CD14-positive monocyte (primary cell): ENCODE results near the gene ZDHHC14. TPM values are rescaled to one million over a fixed set of nuclear protein-coding genes. Genes with fewer than 3 reads are reported as not detected.

ENCODE experiments used
- DNase-seq, 3 donors: peaks; one replicate each; pipeline ENCODE4 v3.0.0-alpha.2; 2011 to 2022
- H2AFZ ChIP-seq: 2 replicates; pipeline ENCODE4 v1.6.0; 2012; ENCODE audit warnings: mild to moderate bottlenecking, low read depth, low read length, inconsistent platforms; ENCODE audit not compliant: insufficient read depth, poor library complexity, severe bottlenecking
- H3K27ac ChIP-seq, 2 donors: 1 replicate in 1 of 2; 2 replicates in 1 of 2; pipeline ENCODE4 v1.5.1; 2012 to 2013; ENCODE audit warnings: low read length in 2 of 2, control low read depth in 1 of 2, inconsistent platforms in 1 of 2, low read depth in 1 of 2, mild to moderate bottlenecking in 1 of 2
- H3K27me3 ChIP-seq, 2 donors: one replicate each; pipeline versions ENCODE4 v1.6.0 to v1.6.1; 2011 to 2013; ENCODE audit warnings: low read length in 2 of 2; ENCODE audit not compliant: control insufficient read depth in 2 of 2, insufficient read depth in 2 of 2
- H3K36me3 ChIP-seq, 2 donors: replicated peaks in 1 of 2; 1 replicate in 1 of 2; 2 replicates in 1 of 2; pipeline versions ENCODE4 v1.5.1 to v1.6.1; 2012 to 2013; ENCODE audit warnings: low read length in 2 of 2, control low read depth in 1 of 2, inconsistent platforms in 1 of 2, mild to moderate bottlenecking in 1 of 2; ENCODE audit not compliant: insufficient read depth in 2 of 2, control insufficient read depth in 1 of 2
- H3K4me1 ChIP-seq, 2 donors: 1 replicate in 1 of 2; 2 replicates in 1 of 2; pipeline versions ENCODE4 v1.5.1 to v1.6.1; 2012 to 2013; ENCODE audit warnings: low read length in 2 of 2, control low read depth in 1 of 2, inconsistent platforms in 1 of 2, mild to moderate bottlenecking in 1 of 2, moderate library complexity in 1 of 2; ENCODE audit not compliant: insufficient read depth in 2 of 2, control insufficient read depth in 1 of 2
- H3K4me2 ChIP-seq: replicated peaks from 2 replicates; pipeline ENCODE3; 2012; ENCODE audit warnings: low read length, moderate library complexity, mild to moderate bottlenecking; ENCODE audit not compliant: poor library complexity, severe bottlenecking; ENCODE audit errors: extremely low read depth
- H3K4me3 ChIP-seq, 3 experiments: fragments of 200-600 bp in 1 of 3; sonication (generic) in 1 of 3; replicated peaks in 1 of 3; 1 replicate in 2 of 3; 2 replicates in 1 of 3; pipeline ENCODE4 v1.5.1; 2011 to 2013; ENCODE audit warnings: low read length in 3 of 3, mild to moderate bottlenecking in 3 of 3, control low read depth in 2 of 3, low read depth in 2 of 3, inconsistent platforms in 1 of 3, moderate library complexity in 1 of 3
- H3K79me2 ChIP-seq: 2 replicates; pipeline ENCODE4 v1.6.0; 2012; ENCODE audit warnings: mild to moderate bottlenecking, control low read depth, inconsistent platforms, low read length, moderate library complexity; ENCODE audit not compliant: insufficient read depth
- H3K9ac ChIP-seq: 2 replicates; pipeline ENCODE4 v1.6.0; 2017; ENCODE audit warnings: low read length, mild to moderate bottlenecking; ENCODE audit not compliant: insufficient read depth, poor library complexity, severe bottlenecking
- H3K9me3 ChIP-seq, 2 donors: replicated peaks in 1 of 2; 1 replicate in 1 of 2; 2 replicates in 1 of 2; pipeline versions ENCODE4 v1.5.1 to v1.6.1; 2012 to 2013; ENCODE audit warnings: low read length in 2 of 2, control low read depth in 1 of 2; ENCODE audit not compliant: control insufficient read depth in 1 of 2, insufficient read depth in 1 of 2
- H4K20me1 ChIP-seq: 2 replicates; pipeline ENCODE4 v1.6.0; 2012; ENCODE audit warnings: mild to moderate bottlenecking, low read length, control low read depth, moderate library complexity; ENCODE audit not compliant: insufficient read depth
- H3K27ac Mint-ChIP-seq, 7 donors: one replicate each; pipeline ENCODE4 v1.8.0; 2020; ENCODE audit warnings: mild to moderate bottlenecking in 7 of 7, mixed read lengths in 7 of 7, moderate library complexity in 6 of 7, inconsistent platforms in 2 of 7
- H3K27me3 Mint-ChIP-seq, 3 donors: one replicate each; pipeline ENCODE4 v1.8.0; 2021 to 2022; ENCODE audit warnings: low read depth in 3 of 3, mild to moderate bottlenecking in 3 of 3, mixed read lengths in 3 of 3, moderate library complexity in 3 of 3, inconsistent platforms in 1 of 3
- H3K36me3 Mint-ChIP-seq, 2 donors: one replicate each; pipeline ENCODE4 v1.8.0; 2020; ENCODE audit warnings: mixed read lengths in 2 of 2, inconsistent platforms in 1 of 2, mild to moderate bottlenecking in 1 of 2
- H3K4me1 Mint-ChIP-seq: one replicate; pipeline ENCODE4 v1.8.0; 2020; ENCODE audit warnings: mild to moderate bottlenecking, mixed read lengths
- H3K4me3 Mint-ChIP-seq, 2 donors: one replicate each; pipeline ENCODE4 v1.8.0; 2020; ENCODE audit warnings: mild to moderate bottlenecking in 2 of 2, mixed read lengths in 2 of 2, moderate library complexity in 1 of 2
- H3K9me3 Mint-ChIP-seq, 7 donors: one replicate each; pipeline ENCODE4 v1.8.0; 2020 to 2022; ENCODE audit warnings: mixed read lengths in 7 of 7, mild to moderate bottlenecking in 6 of 7, moderate library complexity in 6 of 7, inconsistent platforms in 2 of 7
- WGBS: methylation state at CpG from one replicate; pipeline ENCODE4 v1.1.5; 2013; ENCODE audit warnings: missing lambda C conversion rate; ENCODE audit not compliant: insufficient coverage; 5-methylcytosine and 5-hydroxymethylcytosine counted together
- intact Hi-C, 2 donors: fragments of 100-400 bp; cut with micrococcal nuclease; formaldehyde crosslinking; loops; one replicate each; pipeline versions ENCODE4 v1.15.0 to v1.15.1; 2023
- polyA plus RNA-seq, 3 donors: library from polyadenylated mRNA; depleted of rRNA in 1 of 3; unstranded in 2 of 3; stranded (reverse) in 1 of 3; fragments of 300-500 nt in 2 of 3; fragments of >200 nt in 1 of 3; fragmentation: Illumina TruSeq in 2 of 3; gene quantifications; 1 replicate in 2 of 3; 2 replicates in 1 of 3; pipeline ENCODE4 v1.2.3, GENCODE V29; 2012 to 2021
- TF ChIP-seq, protein P1 (sequence below): fragments of 200-600 bp; IDR thresholded peaks from one replicate; pipeline ENCODE4 v1.8.0; 2022; ENCODE audit warnings: antibody characterized with exemption, mild to moderate bottlenecking

Gene ZDHHC14
- polyA plus RNA-seq, 3 donors, result 0.30 to 1.7 (median 0.93) TPM

- Histone ChIP-seq H3K4me3 (no peak overlapping the region), H3K9ac (no peak overlapping the region), H3K27me3 (no peaks in the 10 kb centered on the region), H2AFZ (no peak overlapping the region), H3K4me1 (peaks cover 30 to 31% of the 10 kb centered on the region in 2 donors), H3K9me3 (no peaks in the 10 kb centered on the region), H3K27ac (no peak overlapping the region), H3K36me3 (no peaks in the 10 kb centered on the region), H4K20me1 (no peaks in the 10 kb centered on the region), H3K4me2 (no peak overlapping the region), H3K79me2 (no peaks in the 10 kb centered on the region)
- peaks cover 3 to 16% of the 10 kb centered on the region in 2 donors for H3K36me3 Mint-ChIP-seq
- intact Hi-C loops, result no loop called here
- no peak for DNase-seq
- TF ChIP-seq, protein P1, sequence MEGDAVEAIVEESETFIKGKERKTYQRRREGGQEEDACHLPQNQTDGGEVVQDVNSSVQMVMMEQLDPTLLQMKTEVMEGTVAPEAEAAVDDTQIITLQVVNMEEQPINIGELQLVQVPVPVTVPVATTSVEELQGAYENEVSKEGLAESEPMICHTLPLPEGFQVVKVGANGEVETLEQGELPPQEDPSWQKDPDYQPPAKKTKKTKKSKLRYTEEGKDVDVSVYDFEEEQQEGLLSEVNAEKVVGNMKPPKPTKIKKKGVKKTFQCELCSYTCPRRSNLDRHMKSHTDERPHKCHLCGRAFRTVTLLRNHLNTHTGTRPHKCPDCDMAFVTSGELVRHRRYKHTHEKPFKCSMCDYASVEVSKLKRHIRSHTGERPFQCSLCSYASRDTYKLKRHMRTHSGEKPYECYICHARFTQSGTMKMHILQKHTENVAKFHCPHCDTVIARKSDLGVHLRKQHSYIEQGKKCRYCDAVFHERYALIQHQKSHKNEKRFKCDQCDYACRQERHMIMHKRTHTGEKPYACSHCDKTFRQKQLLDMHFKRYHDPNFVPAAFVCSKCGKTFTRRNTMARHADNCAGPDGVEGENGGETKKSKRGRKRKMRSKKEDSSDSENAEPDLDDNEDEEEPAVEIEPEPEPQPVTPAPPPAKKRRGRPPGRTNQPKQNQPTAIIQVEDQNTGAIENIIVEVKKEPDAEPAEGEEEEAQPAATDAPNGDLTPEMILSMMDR, result no peak
- H3K4me3 Mint-ChIP-seq, result no peak overlapping the region
- H3K27ac Mint-ChIP-seq, result no peak overlapping the region
- WGBS, result 94% methylated on average over 7 of the region's 13 CpGs
- H3K9me3 Mint-ChIP-seq, result peaks cover 0 to 1% (median 0%) of the 10 kb centered on the region in 7 donors
- H3K27me3 Mint-ChIP-seq, result peaks cover 0 to 2% (median 2%) of the 10 kb centered on the region in 3 donors
- peaks cover 33% of the 10 kb centered on the region for H3K4me1 Mint-ChIP-seq
Observed at GRCh38 chr6:157541618-157542413, 160.8 kb downstream of the ZDHHC14 start.

GRCh38 chr6:157542414-157543160 lies 161.6 kb downstream of the ZDHHC14 start:
- WGBS, result 99% methylated on average over 18 of the region's 21 CpGs
- Histone ChIP-seq H3K4me2 (no peak overlapping the region), H3K4me3 (no peak overlapping the region), H3K27me3 (no peaks in the 10 kb centered on the region), H4K20me1 (no peaks in the 10 kb centered on the region), H3K27ac (no peak overlapping the region), H3K9me3 (no peaks in the 10 kb centered on the region), H3K9ac (no peak overlapping the region), H3K4me1 (peaks cover 24% of the 10 kb centered on the region in 2 donors), H3K79me2 (no peaks in the 10 kb centered on the region), H2AFZ (no peak overlapping the region), H3K36me3 (no peaks in the 10 kb centered on the region)
- Mint-ChIP-seq H3K27ac (peak overlapping the region in 2 of 7 donors; percentile 24 to 73), H3K4me1 (peaks cover 26% of the 10 kb centered on the region), H3K9me3 (peaks cover 0 to 1% (median 0%) of the 10 kb centered on the region in 7 donors), H3K36me3 (peaks cover 6 to 18% of the 10 kb centered on the region in 2 donors), H3K27me3 (peaks cover 0 to 2% (median 2%) of the 10 kb centered on the region in 3 donors), H3K4me3 (no peak overlapping the region)
- no peak for DNase-seq
- intact Hi-C loops, result no loop called here
- TF ChIP-seq, protein P1, result no peak
